Measurements from ENCODE around the gene LARGE1.

Gene LARGE1

DNA sequence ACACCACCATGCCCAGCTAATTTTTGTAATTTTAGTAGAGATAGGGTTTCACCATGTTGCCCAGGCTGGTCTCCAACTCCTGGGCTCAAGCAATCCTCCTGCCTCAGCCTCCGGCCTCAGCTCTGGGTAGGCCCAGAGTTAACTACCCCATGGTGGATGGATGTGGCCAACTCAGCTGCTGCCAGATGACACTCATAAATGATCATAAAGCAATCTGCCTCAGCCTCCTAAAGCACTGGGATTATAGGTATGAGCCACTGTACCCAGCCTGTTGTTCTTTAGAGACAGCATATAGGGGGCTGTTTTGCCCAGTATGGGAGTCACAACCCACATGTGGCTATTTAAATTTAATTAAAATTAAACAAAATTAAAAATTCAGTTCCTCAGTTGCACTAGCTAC lies 54.3 kb downstream of the LARGE1 start:
- Histone ChIP-seq H3K9me3 (replicated peaks in 1 of 2; ENCODE audit: control insufficient read depth in 2 of 2, insufficient read depth in 1 of 2, low read depth in 1 of 2, low read length in 2 of 2) (no peaks in the 10 kb centered on the region), H4K8ac (ENCODE audit: low read depth, low read length) (no peak overlapping the region), H3K4ac (ENCODE audit: low read length) (no peak overlapping the region), H2AK5ac (ENCODE audit: low read depth, low read length) (no peak overlapping the region), H2AFZ (ENCODE audit: low read length) (no peak overlapping the region), H3K4me1 (ENCODE audit: control insufficient read depth in 2 of 2, insufficient read depth in 1 of 2, low read depth in 1 of 2, low read length in 2 of 2) (peaks cover 0 to 6% of the 10 kb centered on the region in 2 donors), H3K9ac (ENCODE audit: low read depth, low read length, poor library complexity) (no peak overlapping the region), H3K4me3 (ENCODE audit: low read length in 2 of 2) (no peak overlapping the region), H3K23ac (ENCODE audit: low read depth, low read length, poor library complexity) (no peak overlapping the region), H2BK5ac (ENCODE audit: low read length) (no peak overlapping the region), H3K36me3 (replicated peaks in 1 of 2; ENCODE audit: control insufficient read depth in 2 of 2, insufficient read depth in 2 of 2, low read length in 2 of 2) (no peaks in the 10 kb centered on the region), H2BK120ac (ENCODE audit: low read depth, low read length) (no peak overlapping the region), H3K79me1 (ENCODE audit: low read depth, low read length) (peaks cover 2% of the 10 kb centered on the region), H3K4me2 (ENCODE audit: insufficient read depth, low read length, poor library complexity, severe bottlenecking) (no peak overlapping the region), H3K27me3 (ENCODE audit: control insufficient read depth in 3 of 3, insufficient read depth in 3 of 3, low read depth in 1 of 3, low read length in 3 of 3) (no peaks in the 10 kb centered on the region), H2BK15ac (ENCODE audit: low read length) (no peak overlapping the region), H4K91ac (ENCODE audit: low read depth, low read length, poor library complexity) (no peak overlapping the region), H3K27ac (replicated peaks; ENCODE audit: low read length) (no peak overlapping the region), H3K18ac (ENCODE audit: low read length) (no peak overlapping the region), H3K14ac (ENCODE audit: low read length) (no peak overlapping the region), H2BK12ac (ENCODE audit: low read length) (no peak overlapping the region)
- no peak for DNase-seq (ENCODE audit: low spot score)
- no CpG with 5 or more reads among the region's 1 CpG for WGBS, 2 donors (ENCODE audit: extremely low coverage in 2 of 2, insufficient read length in 2 of 2, insufficient replicate concordance in 1 of 2)

DNA sequence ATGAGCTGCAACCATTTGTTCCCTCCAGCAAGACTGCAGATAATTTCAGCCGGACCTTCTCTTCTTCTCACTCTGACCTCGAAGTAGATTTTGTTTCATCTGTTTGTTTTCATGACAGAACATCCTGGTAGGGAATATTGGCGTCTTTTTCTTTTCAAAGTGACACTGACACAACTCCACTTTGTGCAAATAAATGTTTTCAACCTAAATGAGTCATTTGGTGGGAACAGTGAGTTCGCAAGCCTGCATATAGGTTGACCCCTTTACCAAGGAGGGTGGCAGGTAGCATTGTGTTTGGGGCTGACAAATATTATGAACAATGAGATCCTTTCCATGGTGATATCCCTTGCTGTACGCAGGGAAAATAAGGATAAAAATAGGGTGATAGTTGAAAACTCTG lies 55.0 kb downstream of the LARGE1 start:
- Histone ChIP-seq H3K9me3 (replicated peaks in 1 of 2; ENCODE audit: control insufficient read depth in 2 of 2, insufficient read depth in 1 of 2, low read depth in 1 of 2, low read length in 2 of 2) (no peaks in the 10 kb centered on the region), H3K4me2 (ENCODE audit: insufficient read depth, low read length, poor library complexity, severe bottlenecking) (no peak overlapping the region), H3K23ac (ENCODE audit: low read depth, low read length, poor library complexity) (no peak overlapping the region), H3K4me3 (ENCODE audit: low read length in 2 of 2) (no peak overlapping the region), H3K9ac (ENCODE audit: low read depth, low read length, poor library complexity) (no peak overlapping the region), H2BK5ac (ENCODE audit: low read length) (no peak overlapping the region), H4K91ac (ENCODE audit: low read depth, low read length, poor library complexity) (no peak overlapping the region), H3K18ac (ENCODE audit: low read length) (no peak overlapping the region), H4K8ac (ENCODE audit: low read depth, low read length) (no peak overlapping the region), H2AK5ac (ENCODE audit: low read depth, low read length) (no peak overlapping the region), H2BK12ac (ENCODE audit: low read length) (no peak overlapping the region), H3K79me1 (ENCODE audit: low read depth, low read length) (peaks cover 2% of the 10 kb centered on the region), H3K36me3 (replicated peaks in 1 of 2; ENCODE audit: control insufficient read depth in 2 of 2, insufficient read depth in 2 of 2, low read length in 2 of 2) (no peaks in the 10 kb centered on the region), H2BK120ac (ENCODE audit: low read depth, low read length) (no peak overlapping the region), H2AFZ (ENCODE audit: low read length) (no peak overlapping the region), H3K4ac (ENCODE audit: low read length) (no peak overlapping the region), H3K4me1 (ENCODE audit: control insufficient read depth in 2 of 2, insufficient read depth in 1 of 2, low read depth in 1 of 2, low read length in 2 of 2) (peaks cover 0 to 11% of the 10 kb centered on the region in 2 donors), H3K27ac (replicated peaks; ENCODE audit: low read length) (no peak overlapping the region), H3K14ac (ENCODE audit: low read length) (no peak overlapping the region), H3K27me3 (ENCODE audit: control insufficient read depth in 3 of 3, insufficient read depth in 3 of 3, low read depth in 1 of 3, low read length in 3 of 3) (no peaks in the 10 kb centered on the region), H2BK15ac (ENCODE audit: low read length) (no peak overlapping the region)
- WGBS, 2 donors (ENCODE audit: extremely low coverage in 2 of 2, insufficient read length in 2 of 2, insufficient replicate concordance in 1 of 2) = no CpG with 5 or more reads among the region's 5 CpGs
- no peak for DNase-seq (ENCODE audit: low spot score)

DNA sequence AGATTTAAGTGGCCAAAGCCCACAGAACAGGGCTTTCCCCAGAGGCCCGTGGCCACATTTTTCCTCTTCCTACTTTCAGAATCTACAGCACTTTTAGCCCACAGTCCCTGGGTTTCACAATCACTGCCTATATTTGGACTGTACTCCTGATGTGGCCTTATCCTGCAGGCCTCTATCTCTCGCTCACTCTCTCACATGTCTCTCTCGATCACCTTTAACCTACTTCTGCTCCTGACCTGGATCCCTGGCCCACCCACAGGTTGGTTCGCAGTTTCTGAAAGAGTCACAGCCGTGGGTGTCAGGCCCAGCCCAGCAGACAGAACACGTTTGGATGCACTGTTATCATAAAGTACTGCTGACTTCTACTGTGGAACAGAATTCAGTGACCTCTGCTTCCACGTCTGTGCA lies 55.5 kb downstream of the LARGE1 start:
- H2BK12ac ChIP-seq (ENCODE audit: low read length) = no peak overlapping the region
- no peak overlapping the region for H2BK5ac ChIP-seq (ENCODE audit: low read length)
- no CpG with 5 or more reads among the region's 7 CpGs for WGBS, 2 donors (ENCODE audit: extremely low coverage in 2 of 2, insufficient read length in 2 of 2, insufficient replicate concordance in 1 of 2)

DNA sequence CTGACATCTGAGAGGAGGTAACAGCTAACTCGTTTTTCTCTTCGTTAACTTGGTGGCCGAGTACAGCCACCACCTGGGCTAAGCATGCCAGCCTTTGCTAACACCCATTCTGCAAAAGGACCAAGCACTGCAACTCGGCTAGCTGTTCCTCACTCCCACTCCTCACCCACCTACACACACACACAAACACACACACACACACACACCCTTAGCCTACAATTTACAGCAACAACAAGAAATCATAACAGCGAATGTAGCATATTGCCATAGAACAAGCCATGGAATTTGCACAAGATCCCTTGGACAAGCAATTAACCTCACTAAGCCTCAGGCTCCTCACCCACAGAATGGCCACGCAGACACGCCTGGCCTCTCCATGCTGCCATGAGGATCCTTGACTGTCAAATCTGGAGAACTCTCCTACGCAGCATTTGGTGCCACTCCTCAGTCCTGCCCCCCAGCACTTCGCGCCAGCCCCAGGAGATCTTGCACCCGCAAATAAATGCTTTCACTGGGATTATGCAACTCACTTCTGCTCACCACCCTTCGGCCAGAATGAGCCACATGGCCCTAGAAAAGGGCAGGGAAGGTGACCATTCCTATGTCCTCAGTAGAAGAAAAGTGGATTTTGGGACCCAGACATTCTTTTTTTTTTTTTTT lies 58.9 kb downstream of the LARGE1 start:
- Histone ChIP-seq H3K27me3 (ENCODE audit: control insufficient read depth in 3 of 3, insufficient read depth in 3 of 3, low read depth in 1 of 3, low read length in 3 of 3) (no peaks in the 10 kb centered on the region), H3K9ac (ENCODE audit: low read depth, low read length, poor library complexity) (no peak overlapping the region), H3K4ac (ENCODE audit: low read length) (no peak overlapping the region), H3K79me1 (ENCODE audit: low read depth, low read length) (peaks cover 3% of the 10 kb centered on the region), H2BK12ac (ENCODE audit: low read length) (no peak overlapping the region), H3K14ac (ENCODE audit: low read length) (no peak overlapping the region), H3K23ac (ENCODE audit: low read depth, low read length, poor library complexity) (no peak overlapping the region), H3K4me1 (ENCODE audit: control insufficient read depth in 2 of 2, insufficient read depth in 1 of 2, low read depth in 1 of 2, low read length in 2 of 2) (peaks cover 0 to 9% of the 10 kb centered on the region in 2 donors), H4K91ac (ENCODE audit: low read depth, low read length, poor library complexity) (peak overlapping the region; percentile 56), H2BK120ac (ENCODE audit: low read depth, low read length) (no peak overlapping the region), H3K4me3 (ENCODE audit: low read length in 2 of 2) (no peak overlapping the region), H3K9me3 (replicated peaks in 1 of 2; ENCODE audit: control insufficient read depth in 2 of 2, insufficient read depth in 1 of 2, low read depth in 1 of 2, low read length in 2 of 2) (no peaks in the 10 kb centered on the region), H3K27ac (replicated peaks; ENCODE audit: low read length) (no peak overlapping the region), H2BK15ac (ENCODE audit: low read length) (no peak overlapping the region), H2AK5ac (ENCODE audit: low read depth, low read length) (no peak overlapping the region), H2BK5ac (ENCODE audit: low read length) (no peak overlapping the region), H3K36me3 (replicated peaks in 1 of 2; ENCODE audit: control insufficient read depth in 2 of 2, insufficient read depth in 2 of 2, low read length in 2 of 2) (no peaks in the 10 kb centered on the region), H4K8ac (ENCODE audit: low read depth, low read length) (no peak overlapping the region), H3K18ac (ENCODE audit: low read length) (no peak overlapping the region), H3K4me2 (ENCODE audit: insufficient read depth, low read length, poor library complexity, severe bottlenecking) (no peak overlapping the region), H2AFZ (ENCODE audit: low read length) (no peak overlapping the region)
- no peak for DNase-seq (ENCODE audit: low spot score)
- WGBS, 2 donors (ENCODE audit: extremely low coverage in 2 of 2, insufficient read length in 2 of 2, insufficient replicate concordance in 1 of 2) = no CpG with 5 or more reads among the region's 12 CpGs

More for the DNA sequence above, 55.5 kb downstream of the LARGE1 start:
- no peaks in the 10 kb centered on the region for H3K27me3 ChIP-seq (ENCODE audit: control insufficient read depth in 3 of 3, insufficient read depth in 3 of 3, low read depth in 1 of 3, low read length in 3 of 3)
- H3K23ac ChIP-seq (ENCODE audit: low read depth, low read length, poor library complexity) = no peak overlapping the region
- no peak overlapping the region for H3K4me3 ChIP-seq (ENCODE audit: low read length in 2 of 2)
- H2BK120ac ChIP-seq (ENCODE audit: low read depth, low read length) = no peak overlapping the region
- H3K14ac ChIP-seq (ENCODE audit: low read length) = no peak overlapping the region
- no peak overlapping the region for H3K4me2 ChIP-seq (ENCODE audit: insufficient read depth, low read length, poor library complexity, severe bottlenecking)
- H4K91ac ChIP-seq (ENCODE audit: low read depth, low read length, poor library complexity) = no peak overlapping the region
- no peak overlapping the region for H3K4ac ChIP-seq (ENCODE audit: low read length)
- H3K27ac ChIP-seq (replicated peaks; ENCODE audit: low read length) = no peak overlapping the region
- H3K9me3 ChIP-seq (replicated peaks in 1 of 2; ENCODE audit: control insufficient read depth in 2 of 2, insufficient read depth in 1 of 2, low read depth in 1 of 2, low read length in 2 of 2) = no peaks in the 10 kb centered on the region
- H3K4me1 ChIP-seq (ENCODE audit: control insufficient read depth in 2 of 2, insufficient read depth in 1 of 2, low read depth in 1 of 2, low read length in 2 of 2) = peaks cover 0 to 9% of the 10 kb centered on the region in 2 donors
- no peaks in the 10 kb centered on the region for H3K36me3 ChIP-seq (replicated peaks in 1 of 2; ENCODE audit: control insufficient read depth in 2 of 2, insufficient read depth in 2 of 2, low read length in 2 of 2)
- no peak overlapping the region for H2AK5ac ChIP-seq (ENCODE audit: low read depth, low read length)
- no peak overlapping the region for H3K18ac ChIP-seq (ENCODE audit: low read length)
- H3K79me1 ChIP-seq (ENCODE audit: low read depth, low read length) = no peaks in the 10 kb centered on the region
- H3K9ac ChIP-seq (ENCODE audit: low read depth, low read length, poor library complexity) = no peak overlapping the region
- H2AFZ ChIP-seq (ENCODE audit: low read length) = no peak overlapping the region
- no peak for DNase-seq (ENCODE audit: low spot score)
- H2BK15ac ChIP-seq (ENCODE audit: low read length) = no peak overlapping the region
- H4K8ac ChIP-seq (ENCODE audit: low read depth, low read length) = no peak overlapping the region
